ENCODE results near the gene ZFYVE16. TPM values are rescaled to one million over a fixed set of nuclear protein-coding genes. Genes with fewer than 3 reads are reported as not detected.

The ZFYVE16 gene
- polyA plus RNA-seq, 1 donor from 2014 or later, result 75.8 TPM

DNA sequence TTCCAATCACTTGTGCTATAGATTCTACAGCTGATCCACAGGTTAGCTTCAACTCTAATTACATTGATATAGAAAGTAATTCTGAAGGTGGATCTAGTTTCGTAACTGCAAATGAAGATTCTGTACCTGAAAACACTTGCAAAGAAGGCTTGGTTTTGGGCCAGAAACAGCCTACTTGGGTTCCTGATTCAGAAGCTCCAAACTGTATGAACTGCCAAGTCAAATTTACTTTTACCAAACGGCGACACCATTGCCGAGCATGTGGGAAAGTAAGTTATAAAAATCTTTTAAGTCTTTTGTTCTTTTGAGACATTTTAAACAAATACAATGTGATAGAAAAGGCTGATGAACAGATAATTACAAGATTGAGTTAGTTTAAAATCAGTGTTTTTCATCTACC lies 30.9 kb downstream of the ZFYVE16 start:
- peaks cover 8% of the 10 kb centered on the region for H3K36me3 ChIP-seq (ENCODE audit: insufficient read depth, low read length)
- H3K9ac ChIP-seq (ENCODE audit: low read length), result no peak overlapping the region
- H3K79me2 ChIP-seq (replicated peaks; ENCODE audit: insufficient read depth, low read length), result no peaks in the 10 kb centered on the region
- H3K9me3 ChIP-seq (ENCODE audit: low read length), result no peaks in the 10 kb centered on the region
- H3F3A ChIP-seq (ENCODE audit: insufficient read depth, low read length, poor library complexity, severe bottlenecking), result no peaks in the 10 kb centered on the region
- H2AFZ ChIP-seq (ENCODE audit: low read depth, low read length), result no peak overlapping the region
- H4K20me1 ChIP-seq (ENCODE audit: insufficient read depth), result no peaks in the 10 kb centered on the region
- H3K9me2 ChIP-seq (ENCODE audit: insufficient read depth, low read length), result no peaks in the 10 kb centered on the region
- no peak for TF ChIP-seq TAF1 (IDR thresholded peaks at IDR 0.05; ENCODE audit: low read depth)
- no peak for TF ChIP-seq RAD21 (conservative IDR thresholded peaks at IDR 0.05)
- TF ChIP-seq SMC3 (conservative IDR thresholded peaks at IDR 0.05; ENCODE audit: poor library complexity), result no peak
- TF ChIP-seq EP300 (conservative IDR thresholded peaks at IDR 0.05; ENCODE audit: poor library complexity, severe bottlenecking), result no peak
- no peak for TF ChIP-seq POLR2AphosphoS5 (IDR thresholded peaks at IDR 0.05)
- TF ChIP-seq MXI1 (conservative IDR thresholded peaks at IDR 0.05; ENCODE audit: poor library complexity, severe bottlenecking), result no peak
- no peak for TF ChIP-seq REST (IDR thresholded peaks at IDR 0.05; ENCODE audit: borderline replicate concordance)
- TF ChIP-seq, protein P1, sequence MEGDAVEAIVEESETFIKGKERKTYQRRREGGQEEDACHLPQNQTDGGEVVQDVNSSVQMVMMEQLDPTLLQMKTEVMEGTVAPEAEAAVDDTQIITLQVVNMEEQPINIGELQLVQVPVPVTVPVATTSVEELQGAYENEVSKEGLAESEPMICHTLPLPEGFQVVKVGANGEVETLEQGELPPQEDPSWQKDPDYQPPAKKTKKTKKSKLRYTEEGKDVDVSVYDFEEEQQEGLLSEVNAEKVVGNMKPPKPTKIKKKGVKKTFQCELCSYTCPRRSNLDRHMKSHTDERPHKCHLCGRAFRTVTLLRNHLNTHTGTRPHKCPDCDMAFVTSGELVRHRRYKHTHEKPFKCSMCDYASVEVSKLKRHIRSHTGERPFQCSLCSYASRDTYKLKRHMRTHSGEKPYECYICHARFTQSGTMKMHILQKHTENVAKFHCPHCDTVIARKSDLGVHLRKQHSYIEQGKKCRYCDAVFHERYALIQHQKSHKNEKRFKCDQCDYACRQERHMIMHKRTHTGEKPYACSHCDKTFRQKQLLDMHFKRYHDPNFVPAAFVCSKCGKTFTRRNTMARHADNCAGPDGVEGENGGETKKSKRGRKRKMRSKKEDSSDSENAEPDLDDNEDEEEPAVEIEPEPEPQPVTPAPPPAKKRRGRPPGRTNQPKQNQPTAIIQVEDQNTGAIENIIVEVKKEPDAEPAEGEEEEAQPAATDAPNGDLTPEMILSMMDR (IDR thresholded peaks at IDR 0.05; ENCODE audit: poor library complexity, severe bottlenecking), result no peak
- no peak for TF ChIP-seq EZH2 (IDR thresholded peaks at IDR 0.05; ENCODE audit: borderline replicate concordance, insufficient read depth, low read length, poor library complexity, severe bottlenecking)
- H3K4me2 ChIP-seq (ENCODE audit: low read length), result no peak overlapping the region
- H3K27me3 ChIP-seq (ENCODE audit: insufficient read depth, low read depth, low read length), result no peaks in the 10 kb centered on the region
- no peak overlapping the region for H3K4me3 ChIP-seq (ENCODE audit: low read length)
- H3K27ac ChIP-seq (ENCODE audit: low read length), result no peak overlapping the region

- TF ChIP-seq TAF1 (IDR thresholded peaks at IDR 0.05; ENCODE audit: low read depth), result no peak
- TF ChIP-seq EP300 (conservative IDR thresholded peaks at IDR 0.05; ENCODE audit: poor library complexity, severe bottlenecking), result no peak
- TF ChIP-seq REST (IDR thresholded peaks at IDR 0.05; ENCODE audit: borderline replicate concordance), result no peak
- no peak for TF ChIP-seq POLR2AphosphoS5 (IDR thresholded peaks at IDR 0.05)
- no peak for TF ChIP-seq EZH2 (IDR thresholded peaks at IDR 0.05; ENCODE audit: borderline replicate concordance, insufficient read depth, low read length, poor library complexity, severe bottlenecking)
- TF ChIP-seq MXI1 (conservative IDR thresholded peaks at IDR 0.05; ENCODE audit: poor library complexity, severe bottlenecking), result no peak
- TF ChIP-seq RAD21 (conservative IDR thresholded peaks at IDR 0.05), result no peak
- no peak for TF ChIP-seq SMC3 (conservative IDR thresholded peaks at IDR 0.05; ENCODE audit: poor library complexity)
- TF ChIP-seq, protein P1 (IDR thresholded peaks at IDR 0.05; ENCODE audit: poor library complexity, severe bottlenecking), result no peak
- H3K27ac ChIP-seq (ENCODE audit: low read length), result no peak overlapping the region
- H3K79me2 ChIP-seq (replicated peaks; ENCODE audit: insufficient read depth, low read length), result no peaks in the 10 kb centered on the region
- no peaks in the 10 kb centered on the region for H3K27me3 ChIP-seq (ENCODE audit: insufficient read depth, low read depth, low read length)
- H4K20me1 ChIP-seq (ENCODE audit: insufficient read depth), result no peaks in the 10 kb centered on the region
- no peak overlapping the region for H2AFZ ChIP-seq (ENCODE audit: low read depth, low read length)
- H3K9ac ChIP-seq (ENCODE audit: low read length), result no peak overlapping the region
- H3K9me2 ChIP-seq (ENCODE audit: insufficient read depth, low read length), result no peaks in the 10 kb centered on the region
- H3K9me3 ChIP-seq (ENCODE audit: low read length), result no peaks in the 10 kb centered on the region
- H3F3A ChIP-seq (ENCODE audit: insufficient read depth, low read length, poor library complexity, severe bottlenecking), result no peaks in the 10 kb centered on the region
- H3K4me3 ChIP-seq (ENCODE audit: low read length), result no peak overlapping the region
- peaks cover 8% of the 10 kb centered on the region for H3K36me3 ChIP-seq (ENCODE audit: insufficient read depth, low read length)
- H3K4me2 ChIP-seq (ENCODE audit: low read length), result no peak overlapping the region
Observed at GRCh38 chr5:80439213-80439612, 31.3 kb downstream of the ZFYVE16 start.
